GM20000 (cell line): ENCODE data around the gene ITGB6.

Experiments used
- DNase-seq: peaks from one replicate; pipeline ENCODE4 v3.0.0; 2012; ENCODE audit warnings: low spot score
- TF ChIP-seq, protein P1 (sequence below): IDR thresholded peaks from 2 replicates; pipeline ENCODE4 v1.5.1; 2012; ENCODE audit warnings: mild to moderate bottlenecking, control low read depth; ENCODE audit errors: extremely low read depth, missing control alignments

Gene ITGB6

DNA sequence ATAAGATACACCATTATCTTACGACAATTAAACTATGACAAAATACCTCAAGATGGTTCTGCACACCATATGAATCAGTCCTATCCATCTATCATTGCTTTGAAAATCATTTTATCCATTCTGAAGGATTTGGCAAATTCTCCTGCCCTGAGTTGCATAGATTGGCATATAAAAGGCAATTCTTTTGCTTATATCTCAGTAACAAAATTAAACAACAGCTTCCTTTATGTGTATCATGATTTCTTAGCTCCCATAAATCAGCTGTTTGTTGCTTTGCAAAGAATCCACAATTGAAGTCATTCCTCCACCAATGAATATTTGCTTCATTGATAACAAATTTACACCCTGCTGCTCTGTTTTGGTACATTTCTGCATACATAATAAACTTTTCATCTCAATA lies 61.7 kb downstream of the ITGB6 start:
- no peak for DNase-seq
- TF ChIP-seq, protein P1, sequence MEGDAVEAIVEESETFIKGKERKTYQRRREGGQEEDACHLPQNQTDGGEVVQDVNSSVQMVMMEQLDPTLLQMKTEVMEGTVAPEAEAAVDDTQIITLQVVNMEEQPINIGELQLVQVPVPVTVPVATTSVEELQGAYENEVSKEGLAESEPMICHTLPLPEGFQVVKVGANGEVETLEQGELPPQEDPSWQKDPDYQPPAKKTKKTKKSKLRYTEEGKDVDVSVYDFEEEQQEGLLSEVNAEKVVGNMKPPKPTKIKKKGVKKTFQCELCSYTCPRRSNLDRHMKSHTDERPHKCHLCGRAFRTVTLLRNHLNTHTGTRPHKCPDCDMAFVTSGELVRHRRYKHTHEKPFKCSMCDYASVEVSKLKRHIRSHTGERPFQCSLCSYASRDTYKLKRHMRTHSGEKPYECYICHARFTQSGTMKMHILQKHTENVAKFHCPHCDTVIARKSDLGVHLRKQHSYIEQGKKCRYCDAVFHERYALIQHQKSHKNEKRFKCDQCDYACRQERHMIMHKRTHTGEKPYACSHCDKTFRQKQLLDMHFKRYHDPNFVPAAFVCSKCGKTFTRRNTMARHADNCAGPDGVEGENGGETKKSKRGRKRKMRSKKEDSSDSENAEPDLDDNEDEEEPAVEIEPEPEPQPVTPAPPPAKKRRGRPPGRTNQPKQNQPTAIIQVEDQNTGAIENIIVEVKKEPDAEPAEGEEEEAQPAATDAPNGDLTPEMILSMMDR, result no peak

DNA sequence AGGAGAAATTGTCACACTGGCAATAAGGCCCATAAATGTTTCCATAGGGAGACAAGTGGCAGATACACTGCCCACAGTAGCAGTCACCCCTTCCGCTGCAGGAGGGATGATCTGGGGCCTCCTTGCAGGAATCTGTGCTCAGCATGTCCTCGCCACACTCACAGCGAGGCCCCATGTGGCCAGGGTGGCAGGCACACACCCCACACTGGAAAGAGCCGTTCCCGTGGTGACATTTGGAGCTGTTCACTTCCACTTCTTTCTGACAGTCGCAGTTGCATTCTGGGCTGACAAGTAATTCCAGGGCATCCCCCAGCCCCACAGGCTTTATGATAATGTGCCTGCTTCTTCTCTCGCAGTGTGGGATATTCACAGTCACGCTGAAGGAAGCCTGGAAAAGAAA lies 62.6 kb downstream of the ITGB6 start:
- TF ChIP-seq, protein P1, result no peak
- DNase-seq, result no peak

DNA sequence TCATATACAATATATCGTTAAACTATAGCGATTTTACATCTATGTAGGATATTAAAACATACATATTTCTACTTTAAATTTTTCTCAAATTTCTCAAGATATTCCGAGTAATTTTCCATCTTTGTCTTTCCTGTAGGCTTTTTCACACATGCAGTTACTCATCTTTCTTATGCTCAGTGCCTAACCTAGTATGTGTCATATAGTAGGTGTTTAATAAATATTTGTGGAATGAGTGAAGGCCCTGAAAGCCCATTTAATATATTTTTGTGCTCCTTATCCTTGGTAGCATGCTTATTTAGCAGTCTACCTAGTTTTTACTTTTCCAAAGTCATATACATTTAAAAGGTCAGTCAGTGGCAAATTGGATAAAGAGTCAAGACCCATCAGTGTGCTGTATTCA lies 67.3 kb downstream of the ITGB6 start:
- DNase-seq, result no peak
- TF ChIP-seq, protein P1, result no peak

DNA sequence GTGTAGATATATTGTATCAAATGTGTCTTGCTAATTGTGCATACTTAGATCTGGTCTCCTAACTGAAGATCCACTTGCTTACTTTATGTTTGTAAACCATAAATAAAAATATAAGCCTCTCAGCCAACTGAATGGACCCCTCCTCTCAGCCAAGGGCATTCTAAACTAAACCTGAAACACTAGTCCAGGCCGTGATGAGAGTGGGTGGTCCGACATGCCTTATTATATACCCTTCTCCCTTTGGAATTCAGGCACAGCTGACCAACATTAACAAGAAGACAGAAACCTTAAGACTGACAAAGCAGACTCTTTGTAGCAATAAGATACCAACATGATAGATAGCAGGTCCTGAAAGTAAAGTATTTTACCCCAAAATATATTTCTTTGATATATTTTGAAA lies 73.3 kb downstream of the ITGB6 start:
- TF ChIP-seq, protein P1, result no peak
- no peak for DNase-seq

DNA sequence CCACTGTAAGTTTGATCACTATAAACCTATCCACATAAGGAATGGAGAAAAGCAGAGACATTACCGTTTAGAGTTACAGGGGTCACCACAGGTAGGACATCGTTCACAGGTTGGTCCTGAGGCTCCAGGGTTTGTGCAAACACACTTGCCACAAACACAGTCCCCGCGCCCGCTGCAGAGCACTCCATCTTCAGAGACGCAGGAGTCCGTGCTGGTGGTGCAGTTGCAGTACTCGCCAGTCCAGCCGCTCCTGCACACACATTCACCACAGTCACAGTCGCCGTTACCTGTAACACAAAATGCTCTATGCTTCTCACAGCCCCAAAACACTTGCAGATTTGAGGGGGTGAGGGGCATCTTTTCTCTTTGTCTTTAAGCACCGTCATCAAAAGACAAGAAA lies 73.8 kb downstream of the ITGB6 start:
- TF ChIP-seq, protein P1, result no peak
- DNase-seq, result no peak

GRCh38 chr2:160125828-160126227 lies 74.2 kb downstream of the ITGB6 start:
- no peak for DNase-seq
- TF ChIP-seq, protein P1, result no peak

DNA sequence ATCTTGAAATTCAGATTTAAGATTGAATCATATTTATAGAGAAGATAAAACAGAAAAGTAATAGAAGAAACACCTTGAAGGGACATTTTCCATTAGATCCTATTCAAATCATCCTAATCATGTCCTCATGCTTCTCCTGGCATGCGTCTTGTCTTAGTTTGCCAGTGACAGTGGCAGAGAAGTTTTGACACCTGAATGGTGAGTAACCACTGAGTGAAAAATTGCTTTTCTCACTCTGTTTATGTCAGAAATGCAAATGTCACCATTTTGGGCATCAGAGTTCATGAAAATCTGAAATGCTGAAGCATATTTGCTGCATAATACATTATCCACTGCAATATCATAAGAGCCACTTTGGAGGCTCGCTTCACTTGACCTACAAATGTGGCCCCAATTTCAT lies 74.7 kb downstream of the ITGB6 start:
- TF ChIP-seq, protein P1, result no peak
- DNase-seq, result no peak
